H9 (cell line): ENCODE data around the gene CBLB. TPM values are rescaled to one million over a fixed set of nuclear protein-coding genes. Genes with fewer than 3 reads are reported as not detected.

ENCODE experiments used
- DNase-seq: peaks from one replicate; pipeline ENCODE4 v3.0.0-alpha.2; 2017
- H2AFZ ChIP-seq: one replicate; pipeline ENCODE4 v1.6.1; 2013; ENCODE audit warnings: mild to moderate bottlenecking, low read length, control low read depth, moderate library complexity
- H2AK5ac ChIP-seq: 2 replicates; pipeline ENCODE4 v1.6.1; 2013; ENCODE audit warnings: low read length, control low read depth, mixed read lengths; ENCODE audit not compliant: insufficient read length
- H2BK120ac ChIP-seq: one replicate; pipeline ENCODE4 v1.6.1; 2013; ENCODE audit warnings: low read depth, mild to moderate bottlenecking, low read length, control low read depth, inconsistent platforms; ENCODE audit not compliant: poor library complexity, severe bottlenecking
- H2BK12ac ChIP-seq: 2 replicates; pipeline ENCODE4 v1.6.1; 2013; ENCODE audit warnings: low read length, control low read depth, mixed read lengths, low read depth; ENCODE audit not compliant: insufficient read length
- H2BK15ac ChIP-seq: 2 replicates; pipeline ENCODE4 v1.6.1; 2013; ENCODE audit warnings: low read depth, low read length, control low read depth
- H2BK20ac ChIP-seq: one replicate; pipeline ENCODE4 v1.6.1; 2013; ENCODE audit warnings: low read depth, mild to moderate bottlenecking, low read length, control low read depth, inconsistent platforms; ENCODE audit not compliant: poor library complexity, severe bottlenecking
- H2BK5ac ChIP-seq: 2 replicates; pipeline ENCODE4 v1.6.1; 2013; ENCODE audit warnings: low read length, control low read depth, mixed read lengths; ENCODE audit not compliant: insufficient read length
- H3K14ac ChIP-seq: 2 replicates; pipeline ENCODE4 v1.6.1; 2013; ENCODE audit warnings: low read length, control low read depth; ENCODE audit not compliant: insufficient read depth
- H3K18ac ChIP-seq: 2 replicates; pipeline ENCODE4 v1.6.1; 2013; ENCODE audit warnings: low read depth, mild to moderate bottlenecking, mixed read lengths, low read length, control low read depth; ENCODE audit not compliant: insufficient read length
- H3K23ac ChIP-seq: 2 replicates; pipeline ENCODE4 v1.6.1; 2013; ENCODE audit warnings: low read length, control low read depth, mixed read lengths, low read depth; ENCODE audit not compliant: insufficient read length
- H3K23me2 ChIP-seq: 2 replicates; pipeline ENCODE4 v1.6.1; 2013; ENCODE audit warnings: low read depth, mild to moderate bottlenecking, mixed read lengths, low read length, control low read depth; ENCODE audit not compliant: insufficient read length, poor library complexity, severe bottlenecking
- H3K27ac ChIP-seq: 2 replicates; pipeline ENCODE4 v1.5.1; 2013; ENCODE audit warnings: low read length, control low read depth, mixed read lengths, low read depth; ENCODE audit not compliant: insufficient read length
- H3K27me3 ChIP-seq: 2 replicates; pipeline ENCODE4 v1.6.1; 2013; ENCODE audit warnings: low read length, control low read depth, inconsistent platforms; ENCODE audit not compliant: insufficient read depth
- H3K4ac ChIP-seq: 2 replicates; pipeline ENCODE4 v1.6.1; 2013; ENCODE audit warnings: low read depth, mild to moderate bottlenecking, control low read depth, inconsistent platforms, low read length, moderate library complexity
- H3K4me1 ChIP-seq: 2 replicates; pipeline ENCODE4 v1.6.1; 2013; ENCODE audit warnings: low read length, control low read depth, inconsistent platforms; ENCODE audit not compliant: insufficient read depth
- H3K4me2 ChIP-seq: 2 replicates; pipeline ENCODE4 v1.6.1; 2013; ENCODE audit warnings: low read length, control low read depth, mixed read lengths; ENCODE audit not compliant: insufficient read length, insufficient read depth
- H3K56ac ChIP-seq: 2 replicates; pipeline ENCODE4 v1.6.1; 2013; ENCODE audit warnings: low read depth, mild to moderate bottlenecking, mixed read lengths, low read length, control low read depth; ENCODE audit not compliant: insufficient read length
- H3K79me1 ChIP-seq: 2 replicates; pipeline ENCODE4 v1.6.1; 2013; ENCODE audit warnings: low read depth, mild to moderate bottlenecking, moderate library complexity, low read length, control low read depth, inconsistent platforms; ENCODE audit not compliant: insufficient read depth, poor library complexity, severe bottlenecking
- H3K79me2 ChIP-seq: 2 replicates; pipeline ENCODE4 v1.6.1; 2013; ENCODE audit warnings: low read length, control low read depth, inconsistent platforms; ENCODE audit not compliant: insufficient read depth
- H3K9ac ChIP-seq: 2 replicates; pipeline ENCODE4 v1.6.1; 2013; ENCODE audit warnings: low read length, control low read depth, mixed read lengths; ENCODE audit not compliant: insufficient read length; ENCODE audit errors: extremely low read depth
- H3K9me3 ChIP-seq: one replicate; pipeline ENCODE4 v1.6.1; 2013; ENCODE audit warnings: low read depth, low read length, inconsistent platforms; ENCODE audit not compliant: control insufficient read depth
- H3T11ph ChIP-seq: one replicate; pipeline ENCODE4 v1.6.1; 2013; ENCODE audit warnings: mild to moderate bottlenecking, low read length, control low read depth, inconsistent platforms
- H4K20me1 ChIP-seq: one replicate; pipeline ENCODE4 v1.6.1; 2013; ENCODE audit not compliant: control insufficient read depth, insufficient read length, insufficient read depth
- H4K5ac ChIP-seq: 2 replicates; pipeline ENCODE4 v1.6.1; 2013; ENCODE audit warnings: low read depth, mild to moderate bottlenecking, mixed read lengths, low read length, control low read depth; ENCODE audit not compliant: insufficient read length
- H4K8ac ChIP-seq: replicated peaks from 2 replicates; pipeline ENCODE4 v1.6.1; 2013; ENCODE audit warnings: low read length, control low read depth, mixed read lengths, low read depth; ENCODE audit not compliant: insufficient read length
- H4K91ac ChIP-seq: 2 replicates; pipeline ENCODE4 v1.6.1; 2013; ENCODE audit warnings: low read depth, mild to moderate bottlenecking, moderate library complexity, mixed read lengths, low read length, control low read depth; ENCODE audit not compliant: insufficient read length
- H3K27ac Mint-ChIP-seq, 3 experiments: 2 replicates in 2 of 3; 3 replicates in 1 of 3; pipeline ENCODE4 v1.8.0; 2020 to 2021; ENCODE audit warnings: mixed read lengths in 3 of 3, mild to moderate bottlenecking in 1 of 3, moderate library complexity in 1 of 3
- H3K27me3 Mint-ChIP-seq: 2 replicates; pipeline ENCODE4 v1.8.0; 2021; ENCODE audit warnings: low read depth, mild to moderate bottlenecking, moderate library complexity, mixed read lengths
- H3K36me3 Mint-ChIP-seq, 3 experiments: 2 replicates in 2 of 3; 3 replicates in 1 of 3; pipeline ENCODE4 v1.8.0; 2020 to 2021; ENCODE audit warnings: low read depth in 3 of 3, mixed read lengths in 3 of 3; ENCODE audit not compliant: insufficient read depth in 1 of 3
- H3K4me1 Mint-ChIP-seq, 2 experiments: 2 replicates each; pipeline ENCODE4 v1.8.0; 2020; ENCODE audit warnings: mixed read lengths in 2 of 2
- H3K4me3 Mint-ChIP-seq, 2 experiments: 2 replicates in 1 of 2; 3 replicates in 1 of 2; pipeline ENCODE4 v1.8.0; 2020 to 2021; ENCODE audit warnings: mild to moderate bottlenecking in 2 of 2, mixed read lengths in 2 of 2, moderate library complexity in 1 of 2
- H3K9me3 Mint-ChIP-seq, 2 experiments: 2 replicates in 1 of 2; 3 replicates in 1 of 2; pipeline ENCODE4 v1.8.0; 2020; ENCODE audit warnings: mild to moderate bottlenecking in 2 of 2, mixed read lengths in 2 of 2, moderate library complexity in 1 of 2
- WGBS: extraction: QIAGEN DNeasy Blood & Tissue Kit; methylation state at CpG from one replicate; pipeline ENCODE4 v1.1.7; 2013; ENCODE audit warnings: missing lambda C conversion rate, low lambda C conversion rate, mixed read lengths; ENCODE audit not compliant: insufficient read length; ENCODE audit errors: extremely low coverage; 5-methylcytosine and 5-hydroxymethylcytosine counted together
- total RNA-seq: library from RNA; stranded (reverse); gene quantifications from 2 replicates; pipeline ENCODE4 v1.2.1, GENCODE V29; 2021
- TF ChIP-seq, protein P1 (sequence below): fragments of 200-600 bp; sonication (generic); conservative IDR thresholded peaks from 3 replicates; pipeline ENCODE4 v1.8.0; 2021; ENCODE audit warnings: antibody characterized with exemption, mild to moderate bottlenecking

Gene CBLB
- total RNA-seq, 1 experiment from 2014 or later: 25.7 TPM

GRCh38 chr3:105615814-105616213 lies 253.0 kb downstream of the CBLB start:
- H3K4me2 ChIP-seq: no peak overlapping the region
- no peak overlapping the region for H2BK5ac ChIP-seq
- no peaks in the 10 kb centered on the region for H3K79me1 ChIP-seq
- no peak overlapping the region for H2AK5ac ChIP-seq
- H3K4ac ChIP-seq: no peak overlapping the region
- H2BK15ac ChIP-seq: no peak overlapping the region
- Mint-ChIP-seq H3K9me3 (no peaks in the 10 kb centered on the region), H3K36me3 (no peaks in the 10 kb centered on the region), H3K27ac (no peak overlapping the region), H3K4me1 (peaks cover 16 to 18% of the 10 kb centered on the region in 2 experiments), H3K4me3 (no peak overlapping the region), H3K27me3 (no peaks in the 10 kb centered on the region)
- no peaks in the 10 kb centered on the region for H3K23me2 ChIP-seq
- H3T11ph ChIP-seq: no peak overlapping the region
- H3K9me3 ChIP-seq: no peaks in the 10 kb centered on the region
- no peaks in the 10 kb centered on the region for H3K27me3 ChIP-seq
- H2BK120ac ChIP-seq: no peak overlapping the region
- H4K20me1 ChIP-seq: no peaks in the 10 kb centered on the region
- DNase-seq: no peak
- H4K8ac ChIP-seq: no peak overlapping the region
- H2BK12ac ChIP-seq: no peak overlapping the region
- H2BK20ac ChIP-seq: no peak overlapping the region
- H3K9ac ChIP-seq: no peak overlapping the region
- no CpG with 5 or more reads among the region's 3 CpGs for WGBS
- H4K91ac ChIP-seq: no peak overlapping the region
- H4K5ac ChIP-seq: no peak overlapping the region
- H3K4me1 ChIP-seq: peaks cover 5% of the 10 kb centered on the region; the same call in 1 of the 2 replicates
- no peak overlapping the region for H3K27ac ChIP-seq
- no peak overlapping the region for H3K14ac ChIP-seq
- TF ChIP-seq, protein P1, sequence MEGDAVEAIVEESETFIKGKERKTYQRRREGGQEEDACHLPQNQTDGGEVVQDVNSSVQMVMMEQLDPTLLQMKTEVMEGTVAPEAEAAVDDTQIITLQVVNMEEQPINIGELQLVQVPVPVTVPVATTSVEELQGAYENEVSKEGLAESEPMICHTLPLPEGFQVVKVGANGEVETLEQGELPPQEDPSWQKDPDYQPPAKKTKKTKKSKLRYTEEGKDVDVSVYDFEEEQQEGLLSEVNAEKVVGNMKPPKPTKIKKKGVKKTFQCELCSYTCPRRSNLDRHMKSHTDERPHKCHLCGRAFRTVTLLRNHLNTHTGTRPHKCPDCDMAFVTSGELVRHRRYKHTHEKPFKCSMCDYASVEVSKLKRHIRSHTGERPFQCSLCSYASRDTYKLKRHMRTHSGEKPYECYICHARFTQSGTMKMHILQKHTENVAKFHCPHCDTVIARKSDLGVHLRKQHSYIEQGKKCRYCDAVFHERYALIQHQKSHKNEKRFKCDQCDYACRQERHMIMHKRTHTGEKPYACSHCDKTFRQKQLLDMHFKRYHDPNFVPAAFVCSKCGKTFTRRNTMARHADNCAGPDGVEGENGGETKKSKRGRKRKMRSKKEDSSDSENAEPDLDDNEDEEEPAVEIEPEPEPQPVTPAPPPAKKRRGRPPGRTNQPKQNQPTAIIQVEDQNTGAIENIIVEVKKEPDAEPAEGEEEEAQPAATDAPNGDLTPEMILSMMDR: no peak
- H3K56ac ChIP-seq: no peak overlapping the region
- no peak overlapping the region for H3K18ac ChIP-seq
- no peaks in the 10 kb centered on the region for H3K79me2 ChIP-seq
- H3K23ac ChIP-seq: no peak overlapping the region
- no peak overlapping the region for H2AFZ ChIP-seq
